ACHN (cell line): ENCODE data around the gene P2RX2.

Experiments used
- DNase-seq: peaks from one replicate; pipeline ENCODE4 v3.0.0-alpha.2; 2015
- in situ Hi-C: cut with HindIII; loops from 2 replicates; pipeline ENCODE4 v1.10.0; 2017; ENCODE audit warnings: low sequenced_read_pairs, low pct_ligation_motif_present, low pct_unique_long_range_greater_than_20kb

The P2RX2 gene

DNA sequence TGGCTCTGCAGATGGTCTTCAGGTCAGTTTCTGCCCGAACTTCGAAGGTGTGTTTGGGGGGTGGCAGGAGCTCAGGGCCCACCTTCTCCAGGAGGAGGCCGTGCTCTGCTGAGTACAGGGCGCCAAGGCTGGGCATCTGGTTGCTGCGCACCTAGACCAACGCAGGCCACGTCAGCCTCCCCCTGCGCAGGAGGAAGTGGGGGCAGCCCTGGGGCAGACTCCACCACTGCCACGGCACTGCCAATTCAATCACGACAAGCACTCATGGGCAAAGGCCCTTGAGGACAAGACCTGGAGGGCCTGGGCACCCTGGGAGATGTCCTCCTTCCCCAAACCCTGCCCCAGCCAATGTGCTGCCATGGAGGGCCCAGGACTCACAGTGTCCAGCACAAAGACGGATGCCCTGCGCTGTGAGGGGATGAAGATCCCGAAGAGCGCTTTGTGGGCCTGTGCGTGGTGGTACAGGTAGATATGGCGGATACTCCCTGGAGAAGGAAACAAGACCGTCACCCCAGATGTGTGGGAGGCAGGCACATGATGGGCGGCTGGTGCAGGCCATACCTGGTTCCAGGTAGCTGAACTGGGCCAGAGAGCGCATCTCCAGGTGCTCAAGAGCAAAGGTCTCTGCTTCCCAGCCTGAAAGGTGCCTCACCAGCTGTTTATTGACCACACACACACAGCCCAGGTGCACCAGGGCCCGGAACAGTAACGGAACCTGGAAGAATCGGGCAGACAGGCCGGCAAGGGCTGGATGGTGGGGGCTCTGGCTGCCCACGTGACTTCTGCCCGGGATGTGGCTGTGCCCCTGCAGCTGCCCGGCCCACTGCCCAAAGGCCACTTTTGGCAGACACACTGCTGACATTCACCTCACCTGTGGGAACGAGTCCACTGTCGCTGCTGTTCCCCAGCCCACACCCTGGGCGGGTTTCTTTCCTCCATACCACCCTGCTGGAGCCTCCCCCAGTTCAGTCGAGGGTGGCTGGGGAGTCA lies 24.6 kb downstream of the P2RX2 start:
- in situ Hi-C loops: no loop called here

DNA sequence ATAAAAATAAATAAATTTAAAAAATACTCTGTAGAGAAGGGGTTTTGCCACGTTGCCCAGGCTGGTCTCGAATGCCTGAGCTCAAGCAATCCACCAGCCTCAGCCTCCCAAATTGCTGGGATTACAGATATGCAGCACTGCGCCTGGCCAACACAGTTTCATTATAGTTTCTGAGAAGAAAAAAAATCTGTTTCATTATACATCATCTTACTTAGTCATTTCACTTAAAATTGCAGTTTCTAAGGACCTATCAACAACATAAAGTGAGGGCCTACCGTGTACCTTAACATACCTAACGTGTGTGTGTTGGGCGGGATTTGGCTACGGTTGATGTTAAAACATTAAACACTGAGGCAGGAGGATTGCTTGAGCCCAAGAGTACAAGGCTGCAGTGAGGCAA lies 28.3 kb downstream of the P2RX2 start:
- no peak for DNase-seq
- in situ Hi-C loops: no loop called here

More for the DNA sequence above, 24.6 kb downstream of the P2RX2 start:
- DNase-seq: no peak

DNA sequence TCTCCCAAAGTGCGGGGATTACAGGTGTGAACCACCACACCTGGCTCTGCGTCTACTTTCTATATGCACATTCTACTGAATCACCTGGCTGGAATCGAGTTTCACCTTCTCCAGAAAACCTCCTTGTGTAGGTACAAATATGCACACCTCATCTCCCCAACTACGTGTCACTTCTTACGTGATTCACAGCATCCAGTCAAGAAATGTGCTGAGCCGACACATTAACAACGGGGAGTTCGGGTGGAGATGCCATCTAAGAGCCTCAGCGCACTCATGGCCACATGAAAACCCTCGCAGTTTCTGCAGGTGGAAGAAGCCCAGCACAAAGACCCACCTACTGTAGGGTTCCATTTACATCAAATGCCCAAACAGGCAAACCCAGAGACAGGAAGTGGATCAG lies 29.3 kb downstream of the P2RX2 start:
- DNase-seq: no peak
- in situ Hi-C loops: no loop called here

DNA sequence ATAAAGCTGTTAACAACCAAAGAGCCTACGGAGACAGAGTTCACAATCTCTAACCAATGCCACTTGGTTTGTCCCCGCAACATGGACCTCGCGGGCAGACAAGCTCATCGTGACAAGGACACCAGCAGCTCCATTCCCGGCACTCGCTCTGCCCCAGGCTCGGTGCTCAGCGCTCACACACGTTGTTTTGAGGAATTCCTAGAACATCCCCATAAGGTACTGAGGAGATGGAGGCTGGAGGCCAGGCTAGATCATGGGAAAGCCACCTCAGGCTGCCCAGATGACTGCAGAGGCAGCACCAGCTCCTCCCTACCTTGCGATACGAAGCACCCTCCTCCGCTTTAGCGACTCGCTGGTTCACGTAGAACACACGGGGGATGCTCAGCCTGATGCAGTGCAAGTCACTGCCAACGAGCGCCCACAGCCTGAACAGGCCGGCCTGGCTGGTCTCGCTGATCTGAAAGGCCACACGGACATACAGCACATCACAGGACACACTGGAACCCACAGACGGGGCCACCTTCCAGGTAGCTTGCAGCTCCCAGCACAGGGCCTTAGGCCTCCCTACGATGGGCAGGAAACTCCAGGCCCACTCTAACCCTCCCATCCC lies 30.1 kb downstream of the P2RX2 start:
- DNase-seq: no peak
- in situ Hi-C loops: no loop called here

DNA sequence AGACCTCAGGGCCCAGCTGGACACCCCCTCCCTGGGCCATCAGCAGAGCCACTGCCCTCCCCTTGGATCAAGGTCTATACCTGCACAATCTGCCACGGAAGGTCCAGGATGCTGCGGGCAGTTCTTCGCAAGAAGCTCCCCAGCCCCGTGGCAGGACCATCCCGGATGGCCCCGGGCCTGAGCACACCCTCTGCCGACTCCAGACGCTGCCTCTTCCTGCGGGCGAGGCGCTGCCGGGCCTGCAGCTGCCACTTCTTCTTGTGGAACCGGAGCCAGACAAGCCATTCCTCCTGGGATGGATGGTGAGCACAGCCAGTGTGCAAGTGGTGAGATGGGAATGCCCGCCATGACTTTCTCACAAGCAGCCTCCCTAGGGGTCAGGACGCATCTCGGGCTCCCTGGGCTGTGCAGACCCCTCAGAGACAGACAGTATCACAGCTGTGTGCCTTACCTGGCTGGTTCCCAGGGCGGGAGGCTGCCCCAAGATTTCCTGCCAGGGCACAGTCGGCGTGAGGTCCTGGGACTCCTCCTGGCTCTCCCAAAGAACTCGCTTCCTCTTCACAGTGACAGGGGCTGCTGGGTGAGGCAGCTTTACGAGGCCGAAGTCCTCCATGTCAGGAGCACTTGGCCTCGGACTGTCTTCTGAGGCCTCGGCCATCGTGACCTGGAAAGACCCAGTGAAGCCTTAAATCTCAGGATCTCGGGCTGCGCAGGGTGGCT lies 30.8 kb downstream of the P2RX2 start:
- in situ Hi-C loops: no loop called here
- DNase-seq: no peak

DNA sequence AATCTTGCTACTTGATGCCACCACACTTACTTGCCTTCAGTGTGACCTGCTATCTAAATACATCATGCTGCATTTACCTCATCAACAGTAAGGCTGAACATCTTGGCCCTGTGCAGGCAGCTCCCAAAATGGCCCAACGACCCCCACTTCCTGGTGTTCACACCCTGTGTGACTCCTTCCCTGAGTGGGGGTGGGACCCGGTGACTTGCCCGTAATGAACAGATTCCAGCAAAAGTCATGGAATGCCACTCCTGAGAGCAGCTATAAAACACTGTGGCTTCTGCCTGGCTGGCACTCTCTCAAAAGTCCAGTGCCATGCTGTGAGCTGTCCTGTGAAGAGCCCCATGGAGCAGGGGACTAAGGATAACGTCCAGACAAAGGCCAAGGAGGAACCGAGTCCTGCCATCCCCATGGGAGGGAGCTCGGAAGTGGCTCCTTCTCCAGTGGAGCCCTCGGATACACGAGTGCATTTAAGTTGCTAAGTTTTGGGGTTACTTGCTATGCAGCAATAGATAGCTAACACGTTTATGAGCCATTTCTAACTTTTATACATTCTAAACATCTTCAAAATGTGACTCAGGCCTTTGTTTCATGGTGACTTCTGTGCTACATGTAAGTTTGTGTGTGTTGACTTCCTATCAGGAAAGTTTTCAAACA lies 33.0 kb downstream of the P2RX2 start:
- DNase-seq: no peak
- in situ Hi-C loops: no loop called here

DNA sequence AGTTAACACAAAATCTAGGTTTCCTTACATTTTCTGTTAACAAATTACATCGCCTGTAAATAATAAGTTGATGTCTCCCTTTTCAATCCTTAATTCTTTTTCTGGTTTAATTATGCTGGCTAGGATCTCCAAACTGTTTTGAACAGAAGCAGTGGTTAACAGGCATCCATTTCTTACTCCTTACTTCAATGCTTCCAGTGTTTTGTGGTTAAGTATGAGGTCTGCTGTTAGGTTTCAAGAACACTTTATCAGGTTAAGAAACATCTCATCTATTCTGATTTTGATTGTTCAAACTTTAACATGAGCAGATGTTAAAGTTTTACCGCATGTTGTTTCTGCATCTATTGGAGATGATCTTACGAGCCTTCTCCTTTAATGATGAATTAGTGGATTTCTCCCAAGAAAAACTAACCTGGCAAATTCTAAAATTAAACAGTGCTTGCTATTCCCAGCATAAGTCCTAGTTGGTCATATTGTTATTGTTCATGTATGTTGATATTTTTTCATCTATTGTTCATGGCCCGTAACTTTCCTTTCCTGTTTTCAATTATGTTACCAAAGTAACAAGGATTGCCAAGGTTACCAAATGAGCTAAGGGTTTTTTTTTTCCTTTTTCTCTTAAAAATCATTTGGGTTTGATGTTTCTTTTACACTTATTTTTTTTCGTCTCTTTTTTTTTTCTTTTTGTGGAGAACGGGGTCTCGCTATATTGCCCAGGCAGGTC lies 35.2 kb downstream of the P2RX2 start:
- DNase-seq: no peak
- in situ Hi-C loops: no loop called here

DNA sequence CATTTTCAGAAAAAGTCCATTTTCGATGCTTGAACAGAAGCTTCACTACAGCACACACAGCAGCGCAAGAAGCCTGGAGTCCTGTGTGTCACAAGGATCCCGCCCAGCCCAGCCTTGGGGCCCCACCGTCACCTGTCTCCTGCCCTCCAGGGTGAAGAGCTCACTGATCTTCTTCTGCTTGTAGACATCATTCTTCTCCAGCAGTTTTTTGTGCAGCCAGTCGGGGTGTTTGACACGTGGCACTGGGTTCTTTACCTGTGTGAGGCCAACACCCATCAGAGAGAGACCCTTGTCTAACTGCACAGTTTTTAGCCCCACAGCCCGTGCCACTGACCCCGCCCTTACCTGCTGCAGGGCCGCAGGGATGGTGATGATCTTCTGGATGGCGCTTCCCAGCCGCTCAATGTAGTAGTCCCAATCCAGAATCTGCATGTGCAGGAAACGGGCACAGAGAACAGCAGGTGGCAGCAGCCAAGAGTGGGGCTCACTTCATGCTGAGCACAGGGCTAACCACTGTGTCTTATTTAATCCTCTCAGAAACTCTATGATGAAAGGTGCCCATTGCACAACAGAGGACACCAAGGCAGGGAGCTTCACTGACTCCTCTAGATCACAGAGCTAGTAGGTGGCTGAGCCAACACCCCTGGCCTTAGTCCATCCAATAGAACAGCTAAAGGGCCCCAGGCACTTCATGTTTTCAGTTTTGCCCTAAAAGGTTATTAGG lies 38.6 kb downstream of the P2RX2 start:
- no peak for DNase-seq
- in situ Hi-C loops: no loop called here

DNA sequence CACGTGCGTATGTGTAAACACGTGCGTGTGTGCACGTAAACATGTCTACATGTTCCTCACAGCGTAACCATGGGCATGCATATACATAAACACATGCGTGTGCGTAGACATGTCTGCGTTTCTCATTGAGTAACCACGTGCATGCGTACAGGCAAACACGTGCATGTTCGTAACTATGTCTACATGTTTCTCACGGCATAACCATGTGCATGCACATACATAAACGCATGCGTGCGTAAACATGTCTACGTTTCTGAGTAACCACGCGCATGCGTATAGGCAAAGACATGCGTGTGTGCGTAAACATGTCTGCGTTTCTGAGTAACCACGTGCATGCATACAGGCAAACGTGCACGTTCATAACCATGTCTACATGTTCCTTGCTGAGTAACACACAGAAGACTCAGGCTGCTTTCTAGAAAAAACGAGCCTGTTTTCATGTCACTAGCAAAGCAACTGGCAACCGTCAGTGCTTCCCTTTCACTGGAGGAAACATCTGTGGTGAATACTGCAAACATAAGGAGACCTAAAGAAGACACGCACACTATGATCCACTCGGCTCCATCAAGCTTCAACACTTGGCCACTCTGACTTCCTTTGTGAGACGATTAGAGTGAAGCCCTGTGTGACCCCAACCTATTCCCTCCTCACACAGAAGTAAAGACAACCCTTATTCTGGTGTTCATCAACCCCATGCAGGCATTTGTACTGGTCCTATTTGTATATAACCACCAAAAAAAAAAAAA lies 39.7 kb downstream of the P2RX2 start:
- DNase-seq: no peak
- in situ Hi-C loops: no loop called here

DNA sequence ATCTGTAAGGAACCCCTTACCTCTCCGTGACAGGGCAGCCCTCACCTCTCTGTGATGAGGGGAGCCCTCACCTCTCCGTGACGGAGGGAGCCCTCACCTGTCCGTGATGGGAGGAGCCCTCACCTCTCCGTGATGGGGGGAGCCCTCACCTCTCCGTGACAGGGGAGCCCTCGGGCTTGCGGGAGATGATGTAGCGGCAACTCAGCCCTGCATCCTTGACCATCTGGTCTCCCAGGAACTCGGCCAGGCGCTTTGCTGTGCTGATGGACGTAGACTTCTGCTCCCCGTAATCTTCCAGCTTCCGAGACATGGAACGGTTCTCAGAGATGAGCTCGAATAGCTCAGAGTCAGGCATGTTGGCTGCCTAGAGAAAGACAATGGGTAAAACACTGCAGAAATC lies 40.6 kb downstream of the P2RX2 start:
- in situ Hi-C loops: no loop called here

DNA sequence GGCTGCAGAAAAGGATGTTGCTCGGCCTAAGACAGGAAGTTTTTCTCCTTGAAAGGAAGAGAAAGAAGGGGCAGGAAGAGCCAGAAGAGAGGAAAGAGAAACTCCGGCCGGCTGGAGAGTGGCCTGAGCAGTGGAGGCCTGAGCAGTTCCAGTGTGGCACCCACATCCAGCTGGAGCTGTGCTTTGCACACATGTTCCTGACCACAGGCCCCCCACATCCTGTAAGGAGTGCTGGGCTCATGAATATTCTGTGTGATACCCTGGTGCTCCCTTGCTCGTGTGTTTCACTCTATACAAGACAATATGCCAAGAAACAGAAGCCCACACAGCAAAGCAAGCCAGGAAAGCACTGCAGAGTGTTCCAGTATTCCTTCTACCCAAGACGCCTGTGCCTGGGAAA lies 41.5 kb downstream of the P2RX2 start:
- DNase-seq: no peak
- in situ Hi-C loops: no loop called here

More for the DNA sequence above, 40.6 kb downstream of the P2RX2 start:
- DNase-seq: no peak

DNA sequence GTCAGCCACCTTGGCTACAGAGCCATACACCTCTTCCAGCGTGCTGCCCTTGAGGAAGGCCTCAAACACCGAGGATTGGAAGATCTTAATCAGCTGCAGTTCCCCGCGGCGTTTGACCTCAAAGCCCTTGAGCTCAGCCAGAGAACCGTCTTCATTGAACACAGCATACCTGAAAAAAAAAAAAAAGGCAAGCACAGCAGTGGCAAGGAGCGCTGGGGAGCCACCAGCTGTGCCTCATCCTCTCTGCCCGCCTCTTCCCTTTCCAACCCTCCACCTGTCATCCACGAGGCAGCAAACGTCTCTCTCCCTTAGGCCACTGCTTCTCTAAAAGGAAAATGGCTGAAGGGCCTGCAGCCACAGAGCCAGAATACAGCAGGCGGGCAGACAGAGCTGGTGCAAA lies 42.4 kb downstream of the P2RX2 start:
- in situ Hi-C loops: no loop called here
- DNase-seq: no peak

DNA sequence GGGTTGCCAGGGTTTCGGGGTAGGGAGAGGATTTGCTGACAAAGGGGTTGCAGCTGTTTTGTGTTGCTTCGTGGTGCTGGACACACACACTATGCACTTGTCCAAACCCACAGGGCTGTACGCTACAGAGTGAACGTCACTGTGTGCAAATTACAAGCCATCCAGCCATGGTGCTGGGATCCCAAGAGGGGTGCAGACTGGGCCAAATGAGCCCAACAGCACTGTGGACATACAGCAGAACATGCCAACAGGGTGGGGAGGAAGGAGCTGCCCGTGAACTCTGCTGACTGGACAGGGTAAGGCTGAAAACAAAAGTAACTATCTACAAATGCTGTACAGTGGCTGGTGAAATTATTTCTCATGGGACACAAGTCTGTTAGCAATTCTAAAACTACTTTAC lies 43.4 kb downstream of the P2RX2 start:
- in situ Hi-C loops: no loop called here

DNA sequence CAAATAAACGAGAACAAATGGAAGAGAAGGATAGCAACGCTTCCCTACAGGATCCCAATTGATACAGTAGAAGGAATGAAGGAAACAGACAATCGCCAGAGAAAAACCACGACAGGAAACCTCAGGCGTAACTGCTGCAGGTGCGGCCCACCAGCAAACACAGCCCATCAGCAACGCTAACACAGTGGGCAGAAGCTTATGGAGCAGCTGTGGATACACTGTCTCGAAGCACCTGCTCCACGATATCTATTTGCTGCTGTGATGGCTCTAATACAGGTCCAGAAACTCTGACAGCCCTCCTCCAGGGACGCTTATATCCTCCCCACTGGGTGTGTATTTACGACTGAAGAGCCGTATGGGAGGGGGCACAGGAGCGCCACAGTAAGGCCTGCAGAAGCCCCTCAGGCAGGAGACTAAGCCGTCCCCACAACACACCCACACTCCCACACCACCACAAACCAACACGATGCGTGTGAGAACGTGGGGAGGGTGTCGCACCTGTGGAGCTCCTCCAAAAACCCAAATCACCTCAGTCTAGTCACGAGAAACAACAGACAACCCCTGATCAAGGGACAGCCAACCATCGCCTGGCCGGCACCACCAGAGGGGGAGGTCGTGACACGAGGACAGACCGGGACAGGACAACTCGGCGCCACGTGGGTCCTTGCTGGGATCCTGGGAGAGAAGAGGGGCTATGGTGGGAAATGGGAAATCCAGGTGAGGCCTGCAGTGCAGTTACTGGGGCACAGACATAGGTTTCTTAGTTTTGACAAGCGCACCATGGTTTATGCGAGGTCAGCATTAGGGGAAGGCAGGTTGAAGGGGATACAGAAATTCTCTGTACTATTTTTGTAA lies 44.6 kb downstream of the P2RX2 start:
- in situ Hi-C loops: no loop called here
- DNase-seq: no peak

More for the DNA sequence above, 43.4 kb downstream of the P2RX2 start:
- DNase-seq: no peak

DNA sequence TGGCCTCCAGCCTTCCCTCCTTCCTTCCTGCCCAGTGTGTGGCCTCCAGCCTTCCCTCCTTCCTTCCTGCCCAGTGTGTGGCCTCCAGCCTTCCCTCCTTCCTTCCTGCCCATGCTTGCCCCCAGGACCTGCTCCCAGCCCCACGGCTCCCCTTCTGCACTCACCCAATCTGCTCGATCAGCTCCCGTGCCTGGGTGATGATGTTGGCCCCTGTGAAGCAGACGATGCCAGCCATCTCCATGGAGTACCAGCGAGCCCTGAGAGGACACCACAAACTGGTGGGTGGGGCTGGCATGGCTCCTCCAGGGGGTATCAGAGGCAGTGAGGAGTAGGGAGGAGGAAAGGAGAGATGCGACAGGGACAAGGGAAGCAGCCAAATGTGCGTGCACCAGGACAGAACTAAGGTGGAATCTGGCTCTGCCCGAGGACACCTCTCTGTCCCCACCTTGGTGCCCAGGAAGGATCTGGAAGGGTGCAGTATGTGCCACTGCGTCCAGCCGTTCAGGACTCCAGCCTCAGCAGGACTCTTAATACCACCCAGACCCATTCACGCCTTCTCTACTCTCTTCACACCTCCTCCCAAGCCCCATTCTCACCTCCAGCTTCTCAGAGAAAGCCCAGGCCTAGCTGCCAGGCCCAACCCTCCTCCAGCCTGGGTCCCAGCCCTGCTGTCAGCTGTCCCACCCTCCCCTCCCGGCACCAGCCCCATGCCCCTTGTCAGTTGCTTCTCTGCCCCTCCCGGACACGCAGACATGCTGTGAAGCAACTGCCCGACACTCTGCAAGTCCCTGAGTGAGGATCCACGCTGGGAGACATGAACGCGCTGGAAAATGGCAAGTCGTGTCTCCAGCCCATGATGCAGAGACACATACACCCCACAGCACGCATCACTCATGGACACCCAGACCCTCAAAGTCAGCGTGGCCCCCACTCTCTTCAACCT lies 45.9 kb downstream of the P2RX2 start:
- no peak for DNase-seq
- in situ Hi-C loops: no loop called here
